ACHN (cell line): ENCODE results near the gene CEP112.

ENCODE experiments used
- DNase-seq: peaks from one replicate; pipeline ENCODE4 v3.0.0-alpha.2; 2015
- in situ Hi-C: cut with HindIII; loops from 2 replicates; pipeline ENCODE4 v1.10.0; 2017; ENCODE audit warnings: low sequenced_read_pairs, low pct_ligation_motif_present, low pct_unique_long_range_greater_than_20kb

CEP112 gene

GRCh38 chr17:65670667-65671371 lies 521.1 kb downstream of the CEP112 start:
- in situ Hi-C loops = no loop called here
- DNase-seq = no peak

DNA sequence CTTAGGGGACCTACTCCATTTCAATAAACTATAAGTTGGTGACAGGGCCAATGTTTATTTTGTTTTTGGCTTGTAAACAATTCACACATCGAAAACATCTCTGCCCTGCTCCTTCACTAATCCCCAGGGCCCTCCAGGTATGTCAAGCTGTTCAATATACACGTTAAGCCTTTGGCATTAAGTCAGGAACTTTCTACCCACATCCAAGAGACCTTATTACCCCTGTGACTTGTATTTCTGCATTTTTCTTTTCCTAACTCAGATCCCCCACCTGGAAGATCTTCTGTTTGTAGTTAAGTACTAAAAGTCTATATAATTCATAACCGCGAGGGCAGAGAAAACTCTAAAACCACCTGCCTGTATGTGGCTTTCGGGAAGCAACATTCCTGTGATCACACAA lies 523.7 kb downstream of the CEP112 start:
- DNase-seq = no peak
- in situ Hi-C loops = no loop called here

- DNase-seq = no peak
- in situ Hi-C loops = no loop called here
These were observed 524.3 kb downstream of the CEP112 start for GRCh38 chr17:65667656-65668055.

GRCh38 chr17:65666876-65667321 lies 525.0 kb downstream of the CEP112 start:
- no peak for DNase-seq
- in situ Hi-C loops = no loop called here

DNA sequence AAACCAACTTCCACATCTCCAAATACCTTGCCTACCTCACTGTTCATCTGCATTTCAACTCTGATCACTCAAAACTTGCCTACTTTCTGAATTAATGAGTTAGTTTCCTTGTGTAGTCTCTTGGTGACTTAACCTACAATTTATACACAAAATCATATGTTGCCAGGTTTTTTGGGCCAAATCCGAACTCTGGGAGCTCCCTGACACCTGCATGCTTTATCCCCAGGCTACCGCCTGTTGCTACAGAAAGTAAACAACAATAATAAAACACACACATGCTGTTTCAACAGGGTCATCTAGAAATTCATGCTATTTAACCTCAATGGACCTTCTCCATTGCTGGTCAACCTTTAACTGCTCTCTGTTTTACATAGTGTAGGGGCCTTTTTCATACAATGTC lies 526.0 kb downstream of the CEP112 start:
- in situ Hi-C loops = no loop called here
- no peak for DNase-seq

DNA sequence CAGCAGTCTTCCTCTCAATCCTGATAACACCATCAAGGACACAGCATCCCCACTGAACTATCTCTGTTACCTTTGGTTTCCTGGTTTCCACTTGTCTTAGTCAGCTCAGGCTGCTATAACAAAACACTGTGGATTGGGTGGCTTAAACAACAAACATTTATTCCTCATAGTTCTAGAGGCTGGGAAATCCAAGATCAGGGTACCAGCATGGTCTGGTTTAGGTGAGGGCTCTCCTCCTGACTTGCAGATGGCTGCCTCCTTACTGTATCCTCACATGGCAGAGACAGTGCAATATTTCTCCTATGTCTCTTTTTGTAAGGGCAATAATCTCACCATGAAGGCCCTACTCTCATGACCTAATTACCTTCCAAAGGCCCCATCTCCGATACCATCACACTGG lies 527.2 kb downstream of the CEP112 start:
- no peak for DNase-seq
- in situ Hi-C loops = no loop called here

- no peak for DNase-seq
- in situ Hi-C loops = no loop called here
These were observed 527.7 kb downstream of the CEP112 start for GRCh38 chr17:65664266-65664665.

- DNase-seq = no peak
These were observed 529.7 kb downstream of the CEP112 start for GRCh38 chr17:65662196-65662595.

GRCh38 chr17:65660947-65661346 lies 531.0 kb downstream of the CEP112 start:
- DNase-seq = no peak
- in situ Hi-C loops = no loop called here

More at GRCh38 chr17:65662196-65662595, 529.7 kb downstream of the CEP112 start:
- in situ Hi-C loops = no loop called here

DNA sequence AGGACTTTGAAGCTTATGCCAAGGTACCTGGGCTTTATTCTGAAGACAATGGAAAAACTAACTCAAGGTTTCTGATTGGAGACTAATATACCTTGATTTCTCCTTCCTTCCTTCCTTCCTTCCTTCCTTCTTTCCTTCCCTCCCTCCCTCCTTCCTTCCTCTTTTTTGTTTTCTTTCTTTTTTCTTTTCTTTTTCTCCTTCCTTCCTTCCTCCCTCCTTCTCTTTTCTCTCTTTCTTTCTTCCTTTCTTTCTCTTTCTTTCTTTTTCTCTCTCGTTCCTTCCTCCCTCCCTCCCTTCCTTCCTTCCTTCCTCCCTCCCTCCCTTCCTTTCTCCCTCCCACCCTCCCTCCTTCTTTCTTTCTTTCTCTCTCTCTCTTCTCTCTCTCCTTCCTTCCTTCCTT lies 531.9 kb downstream of the CEP112 start:
- DNase-seq = no peak
- in situ Hi-C loops = no loop called here

DNA sequence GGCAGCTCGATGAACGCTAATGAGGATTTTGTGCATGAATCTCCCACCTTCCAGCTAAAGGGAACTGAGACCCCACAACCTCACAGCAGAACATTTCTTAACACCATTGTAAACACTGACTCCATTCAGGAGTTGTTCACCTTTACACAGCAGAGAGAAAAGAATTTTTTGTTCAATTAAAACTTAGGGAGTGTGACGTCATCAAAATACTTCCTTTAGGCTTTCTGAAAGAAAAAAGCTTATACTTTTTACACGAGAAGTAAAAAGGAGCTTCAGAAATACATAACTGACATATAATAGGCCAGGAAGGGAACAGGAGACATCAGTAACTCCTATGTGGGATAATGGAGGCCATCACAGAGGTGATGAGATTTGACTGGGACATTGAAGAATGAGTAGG lies 532.4 kb downstream of the CEP112 start:
- in situ Hi-C loops = no loop called here

GRCh38 chr17:65657251-65657828 lies 534.6 kb downstream of the CEP112 start:
- no peak for DNase-seq
- in situ Hi-C loops = no loop called here

More for the DNA sequence above, 532.4 kb downstream of the CEP112 start:
- DNase-seq = no peak

GRCh38 chr17:65656390-65657250 lies 535.3 kb downstream of the CEP112 start:
- in situ Hi-C loops = no loop called here
- DNase-seq = no peak

- DNase-seq = no peak
- in situ Hi-C loops = no loop called here
These were observed 536.2 kb downstream of the CEP112 start for GRCh38 chr17:65655706-65656105.

DNA sequence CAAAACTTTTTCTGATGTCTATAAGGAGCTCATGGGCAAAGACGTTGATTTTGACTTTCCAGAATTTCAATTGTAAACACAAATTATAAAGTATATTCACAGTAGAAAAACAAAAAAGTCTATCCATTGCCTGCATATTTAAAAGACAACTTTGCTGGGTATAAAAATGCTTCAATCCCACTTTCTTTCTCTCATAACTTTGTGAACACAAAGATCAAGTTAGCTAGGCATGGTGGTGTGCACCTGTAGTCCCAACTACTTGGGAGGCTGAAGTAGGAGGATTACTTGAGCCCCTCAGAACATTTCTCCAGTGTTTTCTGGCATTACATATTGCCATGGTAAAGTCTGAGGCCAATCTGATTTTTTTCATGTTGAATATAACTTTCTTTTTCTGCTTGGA lies 547.4 kb downstream of the CEP112 start:
- in situ Hi-C loops = no loop called here
- no peak for DNase-seq

- DNase-seq = no peak
- in situ Hi-C loops = no loop called here
These were observed 553.5 kb downstream of the CEP112 start for GRCh38 chr17:65638221-65638975.

- no peak for DNase-seq
- in situ Hi-C loops = no loop called here
These were observed 554.1 kb downstream of the CEP112 start for GRCh38 chr17:65637786-65638185.

DNA sequence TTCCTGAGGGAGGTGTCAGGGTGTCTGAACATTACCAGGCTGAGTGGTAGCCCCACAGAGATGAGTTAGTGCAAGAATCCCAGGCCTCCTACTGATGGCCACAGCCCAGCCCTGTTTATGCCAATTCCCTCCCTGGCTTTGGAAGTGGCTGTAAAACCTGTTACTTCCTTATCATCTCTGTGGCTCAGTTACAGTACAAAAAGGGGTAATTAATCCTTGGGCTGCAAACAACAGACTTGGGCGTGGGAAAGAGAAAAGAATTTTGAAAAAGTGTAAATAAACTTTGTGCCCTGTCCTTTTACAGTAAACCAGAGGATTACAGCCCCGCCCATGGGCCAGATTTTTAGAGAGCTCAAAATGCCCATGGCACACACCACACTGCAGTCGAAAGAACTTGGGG lies 557.4 kb downstream of the CEP112 start:
- no peak for DNase-seq
- in situ Hi-C loops = no loop called here

GRCh38 chr17:65633988-65634387 lies 557.9 kb downstream of the CEP112 start:
- no peak for DNase-seq
- in situ Hi-C loops = no loop called here
